Posterior vena cava (tissue), 2 donors: ENCODE data around the gene DUSP19. TPM values are rescaled to one million over a fixed set of nuclear protein-coding genes. Genes with fewer than 3 reads are reported as not detected.
"Not testable (repeated sequence)": the region's sequence is repeated elsewhere in the genome, so short reads cannot be mapped to it uniquely, and the experiment has no call there.

Experiments used
- DNase-seq: peaks from one replicate; pipeline ENCODE4 v3.0.0-alpha.2; 2020; ENCODE audit warnings: low spot score
- intact Hi-C, 2 donors: fragments of 100-400 bp; cut with DNase I; formaldehyde crosslinking; loops; one replicate each; pipeline versions ENCODE4 v1.14.1 to v1.14.2; 2022 to 2023
- long read RNA-seq, 2 donors: library from polyadenylated mRNA; unstranded; transcript quantifications; one replicate each; pipeline ENCODE4 v2.0.0, GENCODE V29; 2020 to 2021
- total RNA-seq, 2 donors: library from RNA; stranded (reverse); fragmentation: NEBNext Ultra II Directional; extraction: Animal tissue kit (Norgen Biotek cat#: 25700); gene quantifications; one replicate each; pipeline ENCODE4 v1.2.1, GENCODE V29; 2021
- donor health status: DM: yes; HTN: yes; CAD: no.
- donor health status: DM: yes; HTN: yes; CAD: no.

The DUSP19 gene
- 1 to 10 TPM; 5.7 to 9.1 TPM for total RNA-seq
- long read RNA-seq, donor 1, full-length matches to known transcripts = 2 of 3 reads
- long read RNA-seq, donor 1, partial matches to known transcripts = 0 of 3 reads
- long read RNA-seq, donor 1, other reads (novel, unspliced or antisense) = 1 of 3 reads
- long read RNA-seq, donor 2, partial matches to known transcripts = 0 of 2 reads
- long read RNA-seq, donor 2, other reads (novel, unspliced or antisense) = 0 of 2 reads

GRCh38 chr2:183078464-183079138, at the start of gene DUSP19:
TSS of gene DUSP19 (plus strand) at chr2:183078747. CDS start at chr2:183078934, 187 bp downstream.
- peak; percentile 83 for DNase-seq
- intact Hi-C loops = no loop called here

DNA sequence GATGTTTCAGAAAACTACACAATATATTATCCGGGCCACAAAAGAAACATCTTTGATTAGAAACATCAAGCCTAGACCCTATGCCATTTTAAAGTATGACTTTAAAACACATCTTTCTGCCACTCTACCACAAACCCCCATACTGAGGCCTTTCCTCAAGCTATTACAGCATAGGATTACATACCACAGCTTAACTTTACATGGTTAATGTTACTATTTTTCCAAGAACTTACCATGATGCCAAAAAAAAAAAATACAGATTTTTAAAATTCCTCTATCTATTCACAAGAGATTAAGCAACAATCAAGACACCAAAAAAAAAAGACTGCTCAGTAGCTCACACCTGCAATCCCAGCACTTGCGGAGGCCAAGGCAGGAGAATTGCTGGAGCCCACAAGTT, 49.3 kb upstream of the DUSP19 start:
- intact Hi-C loops = no loop called here
- DNase-seq = no peak

DNA sequence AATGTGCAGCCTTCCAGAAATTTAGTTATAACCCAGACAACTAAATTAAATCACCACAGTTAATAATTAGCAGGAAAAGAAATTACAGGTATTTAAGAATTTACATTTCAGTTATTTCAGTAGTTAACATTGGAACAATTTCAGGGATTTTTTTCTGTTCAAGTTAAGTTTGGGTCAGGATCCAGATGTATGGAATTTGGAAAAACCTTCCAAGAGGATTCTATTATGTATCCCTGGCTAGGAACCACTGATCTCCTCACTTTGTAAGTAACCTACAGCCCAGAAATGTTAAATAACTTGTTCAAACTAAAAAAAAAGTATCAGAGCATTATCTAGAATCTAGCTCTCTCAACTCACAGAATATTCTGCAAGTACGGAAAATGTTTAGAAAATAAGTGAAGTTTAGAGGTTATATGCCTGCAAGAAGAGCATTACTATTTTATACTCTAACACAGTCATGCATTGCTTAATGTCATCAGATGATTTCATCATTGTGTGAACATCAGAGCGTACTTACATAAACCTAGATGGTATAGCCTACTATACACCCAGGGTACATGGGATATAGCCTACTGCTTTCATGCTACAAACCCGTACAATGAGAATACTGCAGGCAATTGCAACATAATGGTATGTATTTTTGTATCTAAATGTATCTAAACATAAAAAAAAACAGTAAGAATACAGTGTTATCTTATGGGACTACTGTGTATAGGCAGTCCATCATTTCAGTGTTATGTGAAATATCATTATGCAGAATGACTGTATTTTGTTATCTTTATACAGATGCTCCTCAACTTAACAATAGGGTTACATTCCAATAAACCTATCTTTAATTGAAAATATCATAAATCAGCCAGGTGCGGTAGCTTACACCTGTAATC, 46.4 kb upstream of the DUSP19 start:
- DNase-seq = no peak
- intact Hi-C loops = no loop called here

- intact Hi-C loops = no loop called here
- no peak for DNase-seq
These were observed 44.6 kb upstream of the DUSP19 start for GRCh38 chr2:183033951-183034350.

GRCh38 chr2:183034806-183035205, 43.7 kb upstream of the DUSP19 start:
- intact Hi-C loops = no loop called here
- DNase-seq = no peak

- intact Hi-C loops = no loop called here
- no peak for DNase-seq
These were observed 43.1 kb upstream of the DUSP19 start for GRCh38 chr2:183035298-183035953.

- intact Hi-C loops = no loop called here
- no peak for DNase-seq
These were observed 42.4 kb upstream of the DUSP19 start for GRCh38 chr2:183035954-183036669.

DNA sequence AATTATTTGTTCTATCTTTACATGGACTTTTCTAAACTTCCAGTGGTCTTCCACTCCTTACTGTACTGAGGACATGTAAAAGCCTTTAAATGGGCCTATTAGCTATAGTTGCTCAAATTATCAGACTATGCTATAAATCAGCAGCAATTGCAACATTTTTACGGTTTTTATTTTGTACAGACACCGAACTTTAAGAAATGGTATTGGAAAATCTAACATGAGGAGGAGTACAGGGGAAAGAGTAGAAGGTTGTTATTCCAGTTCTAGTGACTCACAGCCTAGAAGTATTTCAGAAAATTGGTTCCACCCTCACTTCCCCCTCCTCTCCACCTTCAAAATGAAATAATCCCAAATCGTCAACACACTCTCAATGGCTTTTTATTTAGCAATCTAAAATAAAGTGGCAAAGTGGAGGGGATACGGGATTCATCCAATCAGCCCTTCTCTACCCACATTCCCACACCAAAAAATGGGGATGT, 41.4 kb upstream of the DUSP19 start:
- no peak for DNase-seq
- intact Hi-C loops = no loop called here

DNA sequence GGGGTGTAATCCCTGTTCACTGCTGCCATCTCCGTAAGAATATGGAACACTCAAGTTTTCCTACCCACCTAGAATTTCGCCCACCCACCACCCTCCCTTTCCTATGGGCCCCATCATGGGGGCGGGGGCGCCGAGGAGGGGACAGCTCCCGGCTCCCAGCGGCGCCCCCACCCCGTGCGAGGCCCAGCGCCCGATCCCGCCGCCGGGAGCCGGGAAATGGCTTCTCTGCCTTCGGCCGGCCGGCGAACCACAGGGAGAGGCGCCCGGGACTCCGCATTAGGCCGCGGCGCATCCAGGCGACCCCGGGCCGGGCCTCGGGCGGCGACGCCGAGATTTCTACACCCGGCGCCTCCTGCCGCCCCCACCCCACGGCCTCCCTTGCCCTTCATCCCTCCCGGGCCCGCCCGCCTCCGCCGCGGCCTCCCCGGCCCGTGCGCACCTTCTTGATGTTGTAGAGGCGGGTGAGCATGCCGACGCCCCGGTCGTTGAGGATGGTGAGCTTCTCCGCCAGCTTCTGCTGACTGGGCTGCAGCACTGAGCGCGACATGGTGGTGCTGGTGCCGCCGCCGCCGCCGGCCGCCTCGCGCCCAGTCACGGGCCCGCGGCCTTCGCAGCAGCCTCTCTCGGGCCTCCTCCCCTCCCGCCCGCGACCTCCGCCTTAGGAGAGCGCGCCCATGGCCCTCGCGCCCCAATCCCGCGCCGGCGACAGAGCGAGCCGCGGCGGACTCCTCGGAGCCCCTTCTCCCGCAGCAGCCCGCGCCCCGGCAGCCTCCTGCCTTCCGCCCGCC, 40.8 kb upstream of the DUSP19 start:
- intact Hi-C loops = no loop called here
- peak; percentile 83 for DNase-seq

GRCh38 chr2:183038341-183039300, 39.9 kb upstream of the DUSP19 start, which contains the start of gene NCKAP1:
TSS of gene NCKAP1 (minus strand) at chr2:183038457. CDS start at chr2:183038099, 358 bp downstream.
- intact Hi-C loops = no loop called here
- DNase-seq = peak; percentile 97

GRCh38 chr2:183040604-183041003, 37.9 kb upstream of the DUSP19 start:
- DNase-seq = no peak
- intact Hi-C loops = loop anchor here in 1 of 2 donors (10.0 kb wide), 1 partner anchor 264 kb away; no protein-coding TSS in a partner anchor

DNA sequence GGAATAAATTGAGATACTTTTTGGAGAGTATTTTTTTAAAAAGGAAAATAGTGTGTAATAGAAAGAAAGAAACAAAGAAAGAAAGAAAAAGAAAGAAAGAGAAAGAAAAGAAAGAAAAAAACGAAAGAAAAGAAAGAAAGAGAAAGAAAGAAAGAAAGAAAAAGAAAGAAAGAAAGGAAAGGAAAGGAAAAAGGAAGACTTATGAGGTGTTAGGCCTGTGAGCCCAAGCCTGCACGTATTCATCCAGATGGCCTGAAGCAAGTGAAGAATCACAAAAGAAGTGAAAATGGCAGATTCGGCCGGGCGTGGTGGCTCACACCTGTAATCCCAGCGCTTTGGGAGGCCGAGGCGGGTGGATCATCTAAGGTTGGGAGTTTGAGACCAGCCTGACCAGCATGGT, 35.0 kb upstream of the DUSP19 start:
- intact Hi-C loops = loop anchor here in 1 of 2 donors (10.0 kb wide), 1 partner anchor 261 kb away; no protein-coding TSS in a partner anchor

GRCh38 chr2:183047486-183048125, 30.9 kb upstream of the DUSP19 start:
- intact Hi-C loops = loop anchor here in 1 of 2 donors (10.0 kb wide), 1 partner anchor 257 kb away; no protein-coding TSS in a partner anchor
- DNase-seq = not testable (repeated sequence)

More for the DNA sequence above, 35.0 kb upstream of the DUSP19 start:
- not testable (repeated sequence) for DNase-seq

GRCh38 chr2:183049420-183049819, 29.1 kb upstream of the DUSP19 start:
- DNase-seq = no peak
- intact Hi-C loops = loop anchor here in 1 of 2 donors (10.0 kb wide), 1 partner anchor 255 kb away; no protein-coding TSS in a partner anchor

- DNase-seq = no peak
- intact Hi-C loops = no loop called here
These were observed 21.1 kb upstream of the DUSP19 start for GRCh38 chr2:183057333-183057985.

DNA sequence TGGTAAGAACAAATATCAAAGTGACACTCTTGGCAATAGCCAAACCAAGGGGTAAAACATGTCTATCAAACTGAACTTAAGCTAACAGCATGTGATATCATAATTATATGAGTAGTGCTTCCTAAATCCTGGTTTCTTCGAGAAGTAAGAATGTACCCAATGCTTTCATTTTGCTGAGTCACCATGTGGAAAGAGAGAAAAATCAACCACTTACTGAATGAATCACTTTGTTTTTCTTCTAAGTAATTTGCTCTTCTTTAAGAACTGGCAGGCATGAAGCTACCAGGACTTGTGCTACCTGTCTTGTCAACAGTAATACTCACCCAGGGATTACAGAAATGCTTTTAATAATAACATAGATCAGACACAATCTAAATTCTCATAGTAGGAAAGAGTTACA, 19.0 kb upstream of the DUSP19 start:
- intact Hi-C loops = no loop called here
- no peak for DNase-seq
